HG03159 (cell line): Measurements from ENCODE around the gene ZNF397.

Experiments used
- ATAC-seq: cut with Tn5 transposase; IDR thresholded peaks from one replicate; pipeline ENCODE4 v1.9.1; 2021; ENCODE audit warnings: mild to moderate bottlenecking, moderate library complexity; ENCODE audit not compliant: unreplicated experiment

ZNF397 gene

GRCh38 chr18:35245719-35246317 lies 5.0 kb downstream of the ZNF397 start:
- no peak for ATAC-seq

- ATAC-seq: no peak
These were observed 6.0 kb downstream of the ZNF397 start for GRCh38 chr18:35246831-35247230.

GRCh38 chr18:35247412-35248249 lies 6.8 kb downstream of the ZNF397 start:
- no peak for ATAC-seq

- no peak for ATAC-seq
These were observed 7.6 kb downstream of the ZNF397 start for GRCh38 chr18:35248429-35248828.

GRCh38 chr18:35252466-35252865 lies 11.6 kb downstream of the ZNF397 start:
- ATAC-seq: no peak

GRCh38 chr18:35253655-35254287 lies 12.9 kb downstream of the ZNF397 start:
- no peak for ATAC-seq

- ATAC-seq: no peak
These were observed 16.1 kb downstream of the ZNF397 start for GRCh38 chr18:35256947-35257346.

GRCh38 chr18:35264409-35264808 lies 23.6 kb downstream of the ZNF397 start:
- no peak for ATAC-seq

- ATAC-seq: peak; percentile 80
These were observed 26.4 kb downstream of the ZNF397 start for GRCh38 chr18:35267161-35267651.

GRCh38 chr18:35267809-35268208 lies 27.0 kb downstream of the ZNF397 start:
- no peak for ATAC-seq

GRCh38 chr18:35268821-35269220 lies 28.0 kb downstream of the ZNF397 start:
- no peak for ATAC-seq

GRCh38 chr18:35271656-35272055 lies 30.8 kb downstream of the ZNF397 start:
- ATAC-seq: no peak

- no peak for ATAC-seq
These were observed 35.4 kb downstream of the ZNF397 start for GRCh38 chr18:35276267-35276666.

GRCh38 chr18:35277633-35278032 lies 36.8 kb downstream of the ZNF397 start:
- ATAC-seq: no peak

GRCh38 chr18:35278085-35278484 lies 37.3 kb downstream of the ZNF397 start:
- ATAC-seq: no peak

- ATAC-seq: no peak
These were observed 38.1 kb downstream of the ZNF397 start for GRCh38 chr18:35278969-35279368.

GRCh38 chr18:35282353-35282752 lies 41.5 kb downstream of the ZNF397 start:
- ATAC-seq: no peak

- no peak for ATAC-seq
These were observed 43.3 kb downstream of the ZNF397 start for GRCh38 chr18:35283923-35284794.

- no peak for ATAC-seq
These were observed 44.0 kb downstream of the ZNF397 start for GRCh38 chr18:35284841-35285240.

GRCh38 chr18:35289293-35289692 lies 48.5 kb downstream of the ZNF397 start:
- ATAC-seq: no peak

- ATAC-seq: peak; percentile 32
These were observed 48.9 kb downstream of the ZNF397 start for GRCh38 chr18:35289727-35290093.
